Glutamatergic neuron (in vitro differentiated cells): ENCODE data around the gene POLE4. TPM values are rescaled to one million over a fixed set of nuclear protein-coding genes. Genes with fewer than 3 reads are reported as not detected.

ENCODE experiments used
- DNase-seq: peaks from one replicate; pipeline ENCODE4 v3.0.0; 2022
- H3K27ac Mint-ChIP-seq: one replicate; pipeline ENCODE4 v1.8.0; 2020; ENCODE audit warnings: mild to moderate bottlenecking, mixed read lengths, inconsistent platforms; ENCODE audit not compliant: unreplicated experiment
- H3K27me3 Mint-ChIP-seq: one replicate; pipeline ENCODE4 v1.8.0; 2020; ENCODE audit warnings: mild to moderate bottlenecking, moderate library complexity, mixed read lengths, inconsistent platforms; ENCODE audit not compliant: unreplicated experiment
- H3K36me3 Mint-ChIP-seq: one replicate; pipeline ENCODE4 v1.8.0; 2020; ENCODE audit warnings: mild to moderate bottlenecking, mixed read lengths, inconsistent platforms; ENCODE audit not compliant: unreplicated experiment
- H3K4me1 Mint-ChIP-seq: one replicate; pipeline ENCODE4 v1.8.0; 2020; ENCODE audit warnings: mild to moderate bottlenecking, low read depth, mixed read lengths, inconsistent platforms; ENCODE audit not compliant: unreplicated experiment
- H3K4me3 Mint-ChIP-seq: one replicate; pipeline ENCODE4 v1.8.0; 2020; ENCODE audit warnings: mild to moderate bottlenecking, mixed read lengths, inconsistent platforms; ENCODE audit not compliant: unreplicated experiment
- H3K9me3 Mint-ChIP-seq: one replicate; pipeline ENCODE4 v1.8.0; 2020; ENCODE audit warnings: mild to moderate bottlenecking, moderate library complexity, mixed read lengths, inconsistent platforms; ENCODE audit not compliant: unreplicated experiment
- CTCF ChIP-seq: fragments of 200-600 bp; sonication (generic); IDR thresholded peaks from one replicate; pipeline ENCODE4 v1.5.0; 2021; ENCODE audit not compliant: partially characterized antibody, unreplicated experiment
- total RNA-seq: library from RNA; stranded (reverse); fragmentation: NEBNext Ultra II Directional; extraction: Animal tissue kit (Norgen Biotek cat#: 25700); gene quantifications from one replicate; pipeline ENCODE4 v1.2.1, GENCODE V29; 2021; ENCODE audit not compliant: unreplicated experiment

The POLE4 gene
- total RNA-seq, 1 donor from 2014 or later, result 22.1 TPM

GRCh38 chr2:74916394-74916793 is 42.0 kb upstream of the POLE4 start:
- no peak overlapping the region for H3K27ac Mint-ChIP-seq
- H3K9me3 Mint-ChIP-seq, result peaks cover 3% of the 10 kb centered on the region
- no peaks in the 10 kb centered on the region for H3K27me3 Mint-ChIP-seq
- TF ChIP-seq CTCF, result no peak
- H3K4me1 Mint-ChIP-seq, result no peaks in the 10 kb centered on the region
- no peak for DNase-seq
- H3K36me3 Mint-ChIP-seq, result peaks cover 3% of the 10 kb centered on the region
- no peak overlapping the region for H3K4me3 Mint-ChIP-seq

- Mint-ChIP-seq H3K36me3 (peaks cover 5% of the 10 kb centered on the region), H3K4me3 (no peak overlapping the region), H3K9me3 (peaks cover 3% of the 10 kb centered on the region), H3K27ac (no peak overlapping the region), H3K27me3 (no peaks in the 10 kb centered on the region), H3K4me1 (no peaks in the 10 kb centered on the region)
- DNase-seq, result no peak
- no peak for TF ChIP-seq CTCF
Observed at GRCh38 chr2:74917702-74918619, 40.5 kb upstream of the POLE4 start.

- peak overlapping the region; percentile 72 for H3K4me3 Mint-ChIP-seq
- TF ChIP-seq CTCF, result peak; percentile 96
- H3K9me3 Mint-ChIP-seq, result peaks cover 3% of the 10 kb centered on the region
- no peak overlapping the region for H3K27ac Mint-ChIP-seq
- DNase-seq, result peak; percentile 89
- H3K36me3 Mint-ChIP-seq, result peaks cover 5% of the 10 kb centered on the region
- H3K27me3 Mint-ChIP-seq, result no peaks in the 10 kb centered on the region
- H3K4me1 Mint-ChIP-seq, result peaks cover 1% of the 10 kb centered on the region
Observed at GRCh38 chr2:74919827-74920226, 38.6 kb upstream of the POLE4 start.

- no peak overlapping the region for H3K27ac Mint-ChIP-seq
- H3K9me3 Mint-ChIP-seq, result peaks cover 3% of the 10 kb centered on the region
- H3K27me3 Mint-ChIP-seq, result no peaks in the 10 kb centered on the region
- peaks cover 5% of the 10 kb centered on the region for H3K36me3 Mint-ChIP-seq
- H3K4me1 Mint-ChIP-seq, result peaks cover 4% of the 10 kb centered on the region
- TF ChIP-seq CTCF, result no peak
- no peak for DNase-seq
- H3K4me3 Mint-ChIP-seq, result peak overlapping the region; percentile 7
Observed at GRCh38 chr2:74921236-74921736, 37.2 kb upstream of the POLE4 start.
